ENCODE data around the gene NOC2L.

Gene NOC2L

GRCh38 chr1:974687-975328 is 15.8 kb upstream of the NOC2L start:
- no peak for DNase-seq (ENCODE audit: low spot score)

- DNase-seq (ENCODE audit: low spot score) = no peak
Measured at GRCh38 chr1:974293-974640, 15.2 kb upstream of the NOC2L start.

DNA sequence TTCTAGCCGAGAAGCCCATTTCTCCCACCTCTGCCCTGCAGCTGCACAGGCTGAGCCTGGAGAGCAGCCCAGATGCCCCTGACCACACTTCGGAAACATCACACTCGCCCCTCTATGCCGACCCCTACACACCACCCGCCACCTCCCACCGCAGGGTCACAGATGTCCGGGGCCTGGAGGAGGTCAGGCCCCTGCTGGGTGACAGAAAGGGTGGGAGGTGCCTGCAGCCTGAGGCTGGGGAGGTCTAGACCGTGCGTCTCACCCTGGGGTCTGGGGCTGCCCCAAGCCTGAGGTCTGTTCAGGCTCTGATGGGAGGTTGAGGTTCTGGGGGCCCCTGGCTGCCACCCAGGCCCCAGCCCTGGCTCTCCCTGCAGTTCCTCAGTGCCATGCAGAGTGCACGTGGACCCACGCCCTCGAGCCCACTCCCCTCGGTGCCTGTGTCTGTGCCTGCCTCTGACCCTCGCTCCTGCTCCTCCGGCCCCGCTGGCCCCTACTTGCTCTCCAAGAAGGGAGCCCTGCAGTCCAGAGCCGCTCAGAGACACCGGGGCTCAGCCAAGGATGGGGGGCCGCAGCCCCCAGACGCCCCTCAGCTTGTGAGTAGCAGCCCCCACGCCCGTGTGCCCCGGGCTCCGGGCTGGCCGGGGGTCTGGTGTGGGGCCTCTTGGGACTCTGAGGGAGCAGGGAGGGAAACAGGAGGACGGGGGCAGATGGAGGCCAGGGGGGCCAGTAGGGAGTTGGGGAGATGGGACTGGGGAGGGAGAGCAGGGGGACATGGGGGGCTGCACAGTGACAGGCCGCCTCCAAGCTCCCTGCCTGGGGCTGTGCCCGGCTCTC is 14.6 kb upstream of the NOC2L start:
- DNase-seq (ENCODE audit: low spot score) = no peak

DNA sequence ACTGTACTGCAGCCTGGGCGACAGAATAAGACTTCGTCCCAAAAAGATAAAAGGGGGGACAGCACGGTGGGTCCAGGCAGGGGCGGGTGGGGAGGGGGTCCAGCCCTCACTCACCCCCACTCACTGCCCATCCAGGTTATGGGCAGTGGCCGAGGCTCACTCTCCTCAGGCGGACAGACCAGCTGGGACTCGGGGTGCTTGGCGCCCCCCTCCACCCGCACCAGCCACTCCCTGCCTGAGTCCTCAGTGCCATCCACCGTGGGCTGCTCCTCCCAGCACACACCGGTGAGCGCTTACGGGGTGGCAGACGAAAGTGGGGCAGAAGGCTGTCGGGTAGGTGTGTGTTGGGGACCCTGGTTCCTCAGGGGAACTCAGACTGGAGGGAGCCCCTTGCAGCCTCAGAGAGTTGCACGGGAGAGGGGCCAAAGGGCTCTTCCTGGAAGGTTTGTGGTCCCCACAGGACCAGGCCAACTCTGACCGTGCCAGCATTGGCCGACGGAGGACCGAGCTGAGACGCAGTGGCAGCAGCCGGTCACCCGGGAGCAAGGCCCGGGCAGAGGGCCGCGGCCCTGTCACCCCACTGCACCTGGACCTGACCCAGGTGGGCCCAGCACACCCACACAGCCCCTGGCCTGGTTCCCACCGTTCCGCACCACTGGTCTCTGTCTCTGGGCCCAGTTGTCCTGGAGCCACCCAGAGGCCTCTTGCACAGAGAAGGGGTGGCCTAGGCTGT is 13.8 kb upstream of the NOC2L start:
- no peak for DNase-seq (ENCODE audit: low spot score)

DNA sequence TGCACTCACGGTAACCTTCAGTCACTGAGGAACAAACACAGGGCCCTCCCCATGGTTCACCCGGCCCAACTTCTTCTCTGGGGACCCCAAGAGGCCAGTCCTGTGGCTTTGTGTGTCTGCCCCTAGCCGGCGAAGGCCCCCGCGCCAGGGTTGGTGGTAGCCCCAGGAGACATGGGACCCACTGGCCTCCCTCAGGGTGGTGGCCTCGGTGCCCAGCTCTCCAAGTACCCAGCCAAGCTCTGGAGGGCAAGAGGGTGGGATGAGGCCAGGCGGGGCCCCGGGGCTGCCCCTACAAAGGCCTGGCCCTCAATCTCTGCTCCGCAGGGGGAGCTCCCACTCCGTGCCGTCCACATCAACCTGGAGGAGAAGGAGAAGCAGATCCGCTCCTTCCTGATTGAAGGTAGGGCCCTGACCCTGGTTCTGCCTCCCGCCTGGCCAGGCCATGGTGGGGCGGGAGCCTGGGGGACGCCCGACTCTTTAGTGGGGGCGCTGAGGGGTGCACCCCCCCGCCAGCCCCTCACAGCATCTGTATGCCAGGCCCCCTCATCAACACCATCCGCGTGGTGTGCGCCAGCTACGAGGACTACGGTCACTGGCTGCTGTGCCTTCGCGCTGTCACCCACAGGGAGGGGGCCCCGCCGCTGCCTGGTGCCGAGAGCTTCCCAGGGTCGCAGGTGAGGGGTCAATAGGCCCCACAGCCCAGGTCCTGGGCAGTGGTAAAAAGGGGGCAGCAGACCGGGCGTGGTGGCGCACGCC is 12.9 kb upstream of the NOC2L start:
- DNase-seq (ENCODE audit: low spot score) = no peak

DNA sequence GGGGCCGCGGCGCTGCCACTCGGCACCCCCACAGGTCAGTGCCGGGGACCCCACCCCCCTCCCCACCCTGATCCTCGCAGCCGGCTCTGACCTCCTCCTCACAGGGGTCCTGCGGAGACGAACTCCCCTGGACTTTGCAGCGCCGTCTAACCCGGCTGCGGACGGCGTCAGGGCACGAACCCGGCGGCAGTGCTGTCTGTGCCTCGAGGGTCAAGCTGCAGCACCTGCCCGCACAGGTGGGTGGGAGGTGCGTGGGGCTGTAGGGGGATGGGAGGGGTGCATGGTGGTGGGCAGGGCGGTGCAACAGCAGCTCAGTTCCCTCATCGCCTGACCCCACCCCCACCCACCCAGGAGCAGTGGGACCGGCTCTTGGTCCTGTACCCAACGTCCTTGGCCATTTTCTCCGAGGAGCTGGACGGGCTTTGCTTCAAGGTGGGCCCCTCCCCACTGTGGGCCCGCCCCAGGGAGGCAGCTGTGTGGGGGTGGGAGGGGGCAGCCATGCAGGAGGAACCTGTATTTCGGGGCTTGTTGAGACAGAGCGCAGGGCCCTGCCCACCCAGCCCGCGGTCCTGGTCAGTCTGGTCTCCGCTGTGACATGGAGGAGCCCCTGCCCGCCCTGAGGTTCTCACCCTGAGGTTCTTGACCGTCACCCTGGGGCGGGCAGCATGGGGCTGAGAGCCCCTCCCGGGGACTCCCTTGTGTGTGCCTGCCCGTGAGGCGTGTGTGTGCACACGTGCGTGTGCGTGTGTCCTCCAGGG is 12.1 kb upstream of the NOC2L start:
- DNase-seq (ENCODE audit: low spot score) = no peak

GRCh38 chr1:970242-970972 is 11.4 kb upstream of the NOC2L start:
- no peak for DNase-seq (ENCODE audit: low spot score)

- no peak for DNase-seq (ENCODE audit: low spot score)
Measured at GRCh38 chr1:969260-969855, 10.3 kb upstream of the NOC2L start.

- no peak for DNase-seq (ENCODE audit: low spot score)
Measured at GRCh38 chr1:967466-968343, 8.6 kb upstream of the NOC2L start.

DNA sequence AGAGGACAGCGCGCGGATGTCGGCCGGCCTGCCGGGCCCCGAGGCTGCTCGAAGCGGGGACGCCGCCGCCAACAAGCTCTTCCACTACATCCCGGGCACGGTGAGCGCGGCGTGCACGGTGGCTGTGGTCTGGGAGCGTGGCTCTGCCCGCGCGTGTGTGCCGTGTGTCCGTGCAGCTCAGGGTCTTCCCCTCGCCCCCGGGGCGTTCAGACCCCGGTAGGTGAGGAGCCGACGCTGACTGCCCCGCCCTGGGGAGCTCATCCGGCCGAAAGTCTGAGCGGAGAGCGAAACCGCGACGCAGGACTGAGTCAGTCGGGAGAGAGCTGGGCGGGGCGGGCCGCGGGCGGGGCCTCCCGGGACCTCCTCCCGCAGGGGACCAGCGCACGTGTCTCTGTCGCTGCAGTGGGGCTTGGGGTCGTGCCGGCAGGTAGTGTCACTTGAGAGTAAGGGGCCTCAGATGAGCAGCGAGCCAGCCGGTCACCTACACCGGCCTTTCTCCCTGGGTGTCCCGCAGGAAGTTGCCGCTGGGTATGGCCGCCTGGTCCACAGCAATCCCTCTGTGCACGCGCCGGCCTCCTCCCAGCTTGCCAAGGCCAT is 7.7 kb upstream of the NOC2L start:
- DNase-seq (ENCODE audit: low spot score) = no peak

DNA sequence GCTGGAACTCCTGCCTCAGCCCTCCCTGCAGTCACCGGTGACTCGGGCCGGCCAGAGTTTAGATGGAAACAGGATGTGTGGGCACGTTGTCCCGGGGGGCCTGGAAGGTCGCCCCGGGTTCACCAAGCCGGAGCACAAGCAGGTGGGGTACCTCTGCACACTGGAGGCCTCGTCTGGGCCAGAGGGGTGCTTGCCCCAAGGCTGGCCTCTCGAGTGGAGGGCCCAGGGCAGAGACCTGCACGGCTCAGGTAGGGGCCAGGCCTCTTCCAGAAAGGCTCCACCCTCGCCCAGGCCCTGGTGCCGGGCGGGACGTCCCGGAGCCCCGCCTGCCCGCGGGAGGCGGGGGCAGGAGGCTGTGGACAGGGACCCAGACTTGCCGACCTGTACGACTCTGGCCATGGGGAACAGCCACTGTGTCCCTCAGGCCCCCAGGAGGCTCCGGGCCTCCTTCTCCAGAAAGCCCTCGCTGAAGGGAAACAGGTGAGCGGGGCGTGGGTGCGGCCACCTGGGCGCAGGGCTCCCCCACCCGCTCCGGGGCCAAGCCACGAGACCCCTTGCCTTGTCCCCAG is 7.2 kb upstream of the NOC2L start, which contains the start of gene PLEKHN1:
TSS of gene PLEKHN1 (plus strand) at position 348 of the 569 bp plus-strand sequence. CDS start at position 398, 50 bp downstream.
- no peak for DNase-seq (ENCODE audit: low spot score)

- no peak for DNase-seq (ENCODE audit: low spot score)
Measured at GRCh38 chr1:965526-966134, 6.6 kb upstream of the NOC2L start.

GRCh38 chr1:964691-965525 is 5.9 kb upstream of the NOC2L start:
- DNase-seq (ENCODE audit: low spot score) = no peak

GRCh38 chr1:963746-964525 is 4.9 kb upstream of the NOC2L start:
- no peak for DNase-seq (ENCODE audit: low spot score)

DNA sequence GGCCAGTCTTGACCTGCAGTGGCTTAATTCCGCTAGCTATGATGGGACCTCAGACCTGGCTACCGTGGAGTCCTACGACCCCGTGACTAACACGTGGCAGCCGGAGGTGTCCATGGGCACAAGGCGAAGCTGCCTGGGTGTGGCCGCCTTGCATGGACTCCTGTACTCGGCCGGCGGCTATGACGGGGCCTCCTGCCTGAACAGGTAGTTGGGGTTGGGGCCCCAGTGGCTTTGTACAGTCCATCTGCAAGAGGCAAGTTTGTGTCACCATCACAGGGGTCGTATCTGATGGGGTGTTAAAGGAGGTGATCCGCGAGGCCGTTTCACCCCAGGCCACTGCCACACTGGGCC is 4.2 kb upstream of the NOC2L start:
- no peak for DNase-seq (ENCODE audit: low spot score)
